ENCODE measurements around the gene KIF2A.

KIF2A gene

GRCh38 chr5:62291829-62292228, 14.2 kb upstream of the KIF2A start:
- peak; percentile 75 for DNase-seq (ENCODE audit: low spot score)

DNA sequence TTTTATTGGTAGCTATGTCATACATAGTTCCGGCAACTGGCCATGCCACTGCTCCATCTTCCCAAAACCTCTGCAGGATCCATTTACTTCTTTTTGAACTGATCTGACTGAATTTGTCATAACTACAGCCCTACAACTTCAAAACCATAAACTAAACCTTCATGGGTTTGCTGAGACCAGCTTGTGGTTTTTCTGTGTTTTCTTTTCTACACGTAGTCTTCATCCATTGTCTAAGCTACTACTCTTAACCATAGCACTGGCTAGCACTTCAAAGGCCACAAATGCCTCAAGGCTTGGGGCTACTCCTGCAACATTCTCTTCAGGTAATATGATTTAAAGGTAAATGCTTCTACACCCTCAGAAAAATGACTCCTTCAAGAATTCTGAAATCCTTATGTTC, 9.0 kb upstream of the KIF2A start:
- no peak for DNase-seq (ENCODE audit: low spot score)

DNA sequence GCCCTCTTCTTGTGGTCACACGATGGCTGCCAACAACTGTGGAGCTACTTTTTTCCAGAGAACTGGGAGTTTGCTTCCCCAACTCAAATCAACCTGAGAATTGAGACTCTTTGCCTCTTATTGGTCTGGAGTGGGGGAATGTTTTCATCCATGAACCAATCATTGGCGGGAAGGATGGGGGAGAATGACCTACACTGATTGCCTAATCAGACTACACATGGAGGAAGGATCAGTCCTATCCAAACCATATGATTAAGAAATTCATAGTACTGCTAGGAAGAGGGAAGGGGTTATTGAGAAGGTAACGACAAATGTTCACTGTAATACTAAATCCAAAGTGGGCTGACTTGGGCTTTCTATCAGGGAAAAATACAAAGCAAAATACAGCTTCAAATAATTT, 7.9 kb upstream of the KIF2A start:
- DNase-seq (ENCODE audit: low spot score), result no peak

GRCh38 chr5:62299101-62299500, 6.9 kb upstream of the KIF2A start:
- DNase-seq (ENCODE audit: low spot score), result no peak

- no peak for DNase-seq (ENCODE audit: low spot score)
Measured at GRCh38 chr5:62299600-62299999, 6.4 kb upstream of the KIF2A start.

DNA sequence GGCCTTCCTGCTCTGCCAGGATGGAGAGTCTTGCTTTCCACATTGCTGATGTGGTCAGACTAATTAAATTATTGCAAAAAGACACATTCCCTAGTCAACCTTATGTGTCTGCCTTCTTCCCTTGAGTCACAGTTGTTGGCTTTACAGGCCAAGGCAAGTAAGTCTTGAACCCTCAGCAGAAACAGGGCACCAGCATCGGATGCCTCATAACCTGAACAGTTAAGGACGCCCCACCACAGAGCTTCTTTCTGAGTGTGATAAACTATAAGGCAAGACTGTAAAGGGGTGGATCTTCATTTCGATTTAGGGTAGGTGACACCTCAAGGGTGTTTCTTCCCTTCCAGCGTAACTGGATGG, 670 bp upstream of the KIF2A start:
- no peak for DNase-seq (ENCODE audit: low spot score)

DNA sequence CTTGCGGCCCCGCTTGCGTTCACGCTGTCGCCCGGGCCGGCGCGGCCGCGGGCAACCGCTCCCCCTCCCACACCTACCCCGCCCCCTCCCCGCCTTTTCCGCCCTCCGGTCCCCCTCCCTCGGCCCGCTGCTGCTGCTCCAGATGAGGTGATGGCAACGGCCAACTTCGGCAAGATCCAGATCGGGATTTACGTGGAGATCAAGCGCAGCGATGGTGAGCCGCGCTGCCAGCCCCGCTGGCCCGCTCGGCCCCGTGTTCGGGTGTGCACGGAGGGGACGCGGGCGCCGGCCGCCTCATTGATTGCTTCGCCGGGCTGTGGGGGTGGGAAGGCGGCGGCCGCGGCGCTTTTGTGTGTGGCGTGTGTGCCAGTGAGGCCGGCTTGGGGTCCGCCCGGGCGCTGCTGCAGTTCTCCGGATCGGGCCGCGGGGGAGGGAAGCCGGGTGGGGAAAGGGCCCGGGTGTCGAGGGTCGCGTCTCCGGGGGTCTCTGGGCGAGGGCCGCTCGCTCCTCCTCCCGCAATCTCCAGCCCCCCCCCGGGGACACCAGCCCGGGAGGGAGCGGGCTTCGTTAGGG, 403 bp downstream of the KIF2A start:
- DNase-seq (ENCODE audit: low spot score), result no peak

DNA sequence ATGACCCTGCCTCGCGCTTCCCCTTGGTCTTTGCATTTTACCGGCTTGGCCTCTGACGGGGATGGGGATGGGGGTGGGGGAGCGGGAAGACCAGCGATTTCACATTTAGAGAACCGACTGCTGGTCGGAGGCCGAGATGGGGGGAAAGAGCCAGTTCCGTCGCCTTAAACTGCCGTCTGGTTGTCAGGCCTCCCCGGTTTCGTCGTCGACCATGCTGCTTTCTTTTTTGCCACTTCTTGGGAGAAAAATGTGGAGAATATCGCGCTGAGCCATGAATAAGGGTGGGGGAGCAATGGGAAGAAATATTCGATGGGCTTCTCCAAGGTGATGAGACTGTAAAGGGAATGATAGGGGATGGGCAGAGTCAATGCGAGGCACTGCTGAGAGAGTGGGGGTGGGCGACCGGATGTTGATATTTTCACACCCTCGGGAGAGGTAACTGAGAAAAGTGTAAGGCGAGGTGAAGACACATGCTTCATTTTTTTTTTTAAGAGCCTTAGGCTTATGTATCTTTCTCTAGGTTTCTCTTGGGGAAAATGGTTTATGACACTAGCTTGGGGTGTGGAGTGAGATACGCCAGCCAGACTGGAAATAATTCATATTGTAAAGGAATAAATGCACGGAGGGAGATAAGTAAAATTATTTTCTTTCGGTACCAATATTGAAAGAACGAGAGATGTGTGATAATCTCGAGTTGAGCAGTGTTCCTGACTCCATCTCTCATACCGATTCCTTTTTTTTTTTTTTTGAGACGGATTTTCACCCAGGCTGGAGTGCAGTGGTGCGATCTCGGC, 1.1 kb downstream of the KIF2A start:
- DNase-seq (ENCODE audit: low spot score), result peak; percentile 73

- DNase-seq (ENCODE audit: low spot score), result no peak
Measured at GRCh38 chr5:62308439-62308838, 2.4 kb downstream of the KIF2A start.

GRCh38 chr5:62309107-62309506, 3.1 kb downstream of the KIF2A start:
- no peak for DNase-seq (ENCODE audit: low spot score)

DNA sequence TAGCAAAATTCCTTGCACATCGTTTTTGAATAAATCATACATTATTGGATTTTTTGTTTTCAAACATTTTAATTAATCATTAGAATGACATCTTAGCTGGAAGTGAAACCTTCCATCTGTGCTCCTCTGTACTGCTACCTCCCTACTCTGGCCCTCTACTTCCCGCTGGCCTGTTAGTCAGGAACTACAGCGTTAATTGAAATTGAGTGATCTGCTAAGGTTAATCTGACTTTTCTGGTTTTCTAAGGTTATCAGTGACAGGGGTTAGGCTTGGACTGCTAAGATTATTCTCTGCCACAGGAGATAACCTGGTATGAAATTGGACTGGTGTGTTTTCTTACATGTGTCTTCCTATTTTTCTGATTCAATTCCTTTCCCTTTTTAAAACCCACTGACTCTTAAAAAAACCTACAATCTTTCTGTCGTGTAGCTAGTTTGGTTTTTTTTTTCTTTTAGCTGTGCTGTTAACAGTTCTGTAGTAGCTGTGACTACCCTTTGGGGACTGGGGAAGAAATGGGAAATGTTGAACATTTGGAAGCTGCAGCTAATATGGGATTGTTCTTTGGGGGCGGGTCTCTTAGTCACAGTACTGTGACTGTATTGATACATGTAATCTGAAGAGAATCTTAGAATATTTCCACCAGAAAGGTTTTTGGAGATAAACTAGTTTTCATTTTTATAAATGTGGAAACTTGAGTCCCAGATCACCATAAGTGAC, 4.6 kb downstream of the KIF2A start:
- no peak for DNase-seq (ENCODE audit: low spot score)

GRCh38 chr5:62312036-62312435, 6.0 kb downstream of the KIF2A start:
- no peak for DNase-seq (ENCODE audit: low spot score)

- no peak for DNase-seq (ENCODE audit: low spot score)
Measured at GRCh38 chr5:62312674-62313073, 6.7 kb downstream of the KIF2A start.

GRCh38 chr5:62314213-62314830, 8.3 kb downstream of the KIF2A start:
- DNase-seq (ENCODE audit: low spot score), result no peak

DNA sequence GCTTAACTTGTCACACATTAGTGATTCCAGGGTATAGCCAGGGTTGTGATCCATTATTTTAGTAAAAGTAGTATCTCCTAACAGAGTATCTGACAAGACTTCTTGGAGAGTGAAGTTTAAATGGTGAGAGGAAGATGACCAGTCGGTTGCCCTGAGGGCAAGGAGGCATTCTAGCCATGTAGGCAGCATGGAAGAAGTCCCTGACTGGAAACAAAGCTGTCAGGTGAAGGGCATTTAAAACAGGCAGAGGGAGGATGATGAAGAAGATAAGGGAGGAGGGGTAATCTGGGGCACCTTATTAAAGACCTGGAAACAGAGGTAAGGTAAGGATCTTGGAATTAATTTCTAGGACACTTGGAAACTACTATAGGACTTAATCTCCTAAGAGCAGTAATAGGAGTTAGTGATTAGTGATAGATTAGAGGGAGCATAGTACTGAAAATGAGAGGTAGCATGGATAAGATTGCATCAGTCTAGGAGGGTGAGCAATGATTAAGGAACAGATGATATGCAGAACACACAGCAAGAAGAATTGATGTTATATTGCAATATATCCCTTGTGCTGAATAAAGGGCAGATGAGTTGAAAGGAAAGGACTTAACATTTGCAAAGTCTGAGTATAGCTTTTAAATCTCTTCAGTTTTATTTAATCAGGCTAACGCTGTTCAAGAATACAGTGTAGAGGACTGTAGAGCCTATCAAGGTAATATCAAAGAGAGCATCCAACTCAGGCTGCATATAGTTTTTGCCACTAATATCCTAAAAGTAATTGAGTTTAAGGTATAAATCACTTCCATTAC, 9.6 kb downstream of the KIF2A start:
- DNase-seq (ENCODE audit: low spot score), result no peak

GRCh38 chr5:62316176-62316502, 10.1 kb downstream of the KIF2A start:
- no peak for DNase-seq (ENCODE audit: low spot score)

GRCh38 chr5:62317810-62318209, 11.8 kb downstream of the KIF2A start:
- no peak for DNase-seq (ENCODE audit: low spot score)

DNA sequence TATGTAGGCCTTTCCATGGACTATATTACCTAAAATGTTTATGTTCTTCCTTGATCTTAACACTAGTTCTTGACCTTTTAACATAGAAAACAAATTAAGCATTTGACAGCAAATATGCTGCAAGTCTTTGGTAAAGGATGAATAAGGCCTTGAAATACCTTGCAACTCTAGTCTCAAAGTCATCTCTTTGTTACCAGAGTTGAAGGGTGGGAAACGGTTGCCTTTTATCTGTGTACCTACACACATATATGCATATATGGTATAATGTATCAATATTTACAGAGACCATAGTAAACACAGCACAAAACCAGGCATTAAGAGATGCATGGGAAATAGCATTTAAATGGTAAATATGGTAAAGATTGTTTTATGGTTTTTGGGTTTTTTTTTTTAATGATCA, 16.5 kb downstream of the KIF2A start:
- DNase-seq (ENCODE audit: low spot score), result no peak

DNA sequence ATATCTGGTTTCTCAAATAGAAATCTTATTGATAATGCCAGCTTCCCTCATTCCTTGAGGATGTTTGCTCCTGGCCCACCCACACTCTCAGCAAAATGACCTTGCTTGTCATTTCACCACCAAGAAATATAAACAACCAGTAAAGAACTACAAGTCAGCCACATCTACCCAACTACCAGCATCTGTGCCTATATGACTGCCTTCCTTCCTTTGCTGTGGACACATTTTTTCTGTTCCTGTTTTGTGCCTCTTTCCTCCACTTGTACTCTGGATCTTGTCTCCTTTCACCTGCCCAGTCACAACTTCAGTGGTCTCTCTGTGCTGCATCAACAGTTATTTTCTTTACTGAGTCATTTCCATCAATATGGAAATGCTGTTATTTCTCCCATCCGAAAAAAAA, 20.3 kb downstream of the KIF2A start:
- DNase-seq (ENCODE audit: low spot score), result peak; percentile 41

- no peak for DNase-seq (ENCODE audit: low spot score)
Measured at GRCh38 chr5:62326702-62327101, 20.7 kb downstream of the KIF2A start.

DNA sequence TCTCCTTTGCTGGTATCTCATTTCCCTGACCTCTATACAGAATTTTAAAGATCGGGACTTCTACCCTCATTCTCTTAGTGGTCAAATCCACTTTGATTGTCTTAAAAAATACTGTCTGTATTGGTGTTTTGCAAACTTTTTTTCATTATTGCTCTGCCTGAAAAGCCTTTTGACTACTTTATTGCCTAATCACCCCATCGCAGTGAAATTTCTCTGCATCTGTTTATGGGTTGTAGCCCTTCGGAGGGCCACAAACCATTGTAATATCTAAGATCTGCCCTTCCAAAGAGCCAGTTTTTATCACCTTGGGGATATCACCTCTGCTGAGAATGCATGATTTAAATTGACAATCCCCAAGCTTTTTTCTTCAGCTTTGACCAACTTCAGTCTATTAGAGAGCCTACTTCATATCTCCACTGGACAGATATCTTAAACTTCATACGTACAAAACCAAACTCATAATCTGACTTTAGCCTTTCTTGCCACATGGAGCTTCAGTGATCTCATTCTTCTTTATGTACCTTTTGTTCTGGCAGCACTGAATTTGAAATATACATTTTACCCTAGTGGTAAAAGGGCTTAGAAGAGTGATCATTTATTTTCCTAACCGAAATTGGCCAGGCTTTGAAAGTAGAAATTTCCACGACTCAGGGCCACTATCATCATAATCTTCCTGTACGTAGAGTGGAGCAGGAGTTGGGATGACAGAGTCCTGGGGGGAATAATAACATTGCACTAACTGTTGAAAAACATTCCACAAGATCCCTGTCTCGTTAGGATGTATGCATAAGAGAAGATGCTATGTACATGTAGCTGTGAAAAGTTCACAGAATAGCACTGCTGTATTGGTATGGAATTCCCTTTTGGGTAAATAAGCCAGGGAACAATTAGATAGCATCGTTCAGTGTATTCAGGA, 21.4 kb downstream of the KIF2A start:
- DNase-seq (ENCODE audit: low spot score), result no peak

All from NAMALWA (cell line).